Heart right ventricle (tissue), 16 donors: ENCODE measurements around the gene SERPINE2. TPM values are rescaled to one million over a fixed set of nuclear protein-coding genes. Genes with fewer than 3 reads are reported as not detected.
A peak's percentile ranks its signal among the peaks of the same experiment; 100 is the strongest.

Experiments used
- ATAC-seq, 8 donors: fragments of 200-7000 bp; cut with Tn5 transposase; one replicate each; pipeline ENCODE4 v1.9.1; 2020; ENCODE audit warnings: mild to moderate bottlenecking in 8 of 8, moderate library complexity in 8 of 8, moderate number of reproducible peaks in 1 of 8
- DNase-seq, 2 donors: peaks; one replicate each; pipeline ENCODE4 v3.0.0-alpha.2; 2020
- H3K27ac ChIP-seq, 10 donors: fragments of 200-600 bp; sonication (generic) in 2 of 10; one replicate each; pipeline versions ENCODE4 v1.5.0 to v1.8.0; 2020 to 2022; ENCODE audit warnings: mild to moderate bottlenecking in 3 of 10
- H3K27me3 ChIP-seq, 7 donors: fragments of 200-600 bp; one replicate each; pipeline ENCODE4 v1.8.0; 2021 to 2022; ENCODE audit warnings: mild to moderate bottlenecking in 2 of 7
- H3K36me3 ChIP-seq, 9 donors: fragments of 200-600 bp; sonication (generic) in 1 of 9; one replicate each; pipeline versions ENCODE4 v1.5.0 to v1.8.0; 2020 to 2022; ENCODE audit warnings: mild to moderate bottlenecking in 2 of 9
- H3K4me1 ChIP-seq, 9 donors: fragments of 200-600 bp; sonication (generic) in 1 of 9; one replicate each; pipeline versions ENCODE4 v1.5.0 to v1.8.0; 2020 to 2022; ENCODE audit warnings: mild to moderate bottlenecking in 4 of 9
- H3K4me3 ChIP-seq, 10 donors: fragments of 200-600 bp; sonication (generic) in 2 of 10; one replicate each; pipeline versions ENCODE4 v1.5.0 to v1.8.0; 2020 to 2022; ENCODE audit warnings: mild to moderate bottlenecking in 7 of 10, moderate library complexity in 2 of 10
- H3K9me3 ChIP-seq, 11 donors: fragments of 200-600 bp in 10 of 11; sonication (generic) in 2 of 11; one replicate each; pipeline versions ENCODE4 v1.5.0 to v1.8.0; 2013 to 2022; ENCODE audit warnings: mild to moderate bottlenecking in 2 of 11, control low read depth in 1 of 11, moderate library complexity in 1 of 11
- CTCF ChIP-seq, 9 donors: fragments of 200-600 bp; sonication (generic) in 2 of 9; IDR thresholded peaks; one replicate each; pipeline versions ENCODE4 v1.5.0 to v1.8.0; 2021 to 2022; ENCODE audit warnings: antibody characterized with exemption in 9 of 9, mild to moderate bottlenecking in 5 of 9, moderate library complexity in 1 of 9
- WGBS, 2 donors: extraction: QIAGEN DNeasy Blood & Tissue Kit; methylation state at CpG; one replicate each; pipeline ENCODE4 v1.1.7; 2013; ENCODE audit warnings: inconsistent platforms in 1 of 2; 5-methylcytosine and 5-hydroxymethylcytosine counted together
- intact Hi-C, 10 donors: fragments of 100-400 bp; cut with DNase I; formaldehyde crosslinking; loops; one replicate each; pipeline versions ENCODE4 v1.11.1 to v1.14.2; 2022
- long read RNA-seq, 3 donors: library from polyadenylated mRNA; unstranded; transcript quantifications; one replicate each; pipeline ENCODE4 v2.0.0, GENCODE V29; 2020 to 2021
- polyA plus RNA-seq, 2 donors: library from polyadenylated mRNA; stranded (reverse); fragments of 200-250 nt; gene quantifications; one replicate each; pipeline ENCODE4 v1.2.3, GENCODE V29; 2013
- total RNA-seq, 10 donors: library from RNA; stranded (reverse); fragmentation: NEBNext Ultra II Directional in 3 of 10; extraction: Animal tissue kit (Norgen Biotek cat#: 25700) in 3 of 10; gene quantifications; one replicate each; pipeline versions ENCODE4 v1.2.1 to v1.2.4, GENCODE V29; 2021 to 2023
- donor health status: Arrhythmogenic right ventricular cardiomyopathy.
- donor health status: ischemic (EF 13 %, LVEDD 7.1; RV severe dilation, severe dysfunction).
- donor health status: healthy with polysubstance abuse.
- donor health status: DM: no; HTN: yes; CAD: no.
- donor health status: DM: no; HTN: no; CAD: no.
- donor health status: ischemic (EF 25% LVEDD 6.9; RV normal size, moderate dysfunction).
- donor health status: ischemic (EF 25% LVEDD 5.7; RV mildly dilated, moderate dysfunction).
- donor health status: healthy.
- donor health status: DM: yes; HTN: yes; CAD: no.
- donor health status: Ischemic cardiomyopathy.
- donor health status: ischemic (EF 35%, LVEDD 5.7; RV mildly dilated, moderate dysfunction).
- donor health status: nonischemic (EF 11% LVEDD 7.7; RV severe dilation, severe dysfunction).
- donor health status: DM: yes; HTN: yes; CAD: no.
- donor health status: PGD.
- donor health status: ischemic (EF 29% LVEDD 5.4; RV normal size, mild dysfunction).
- donor health status: nonischemic (EF 23%, LVEDD 6.1; RV moderate dilation, normal function).

Gene SERPINE2
- total RNA-seq (10 to 100 TPM in 9 of 10 donors, 1 to 10 TPM in 1; 5.3 to 56.6 (median 19.7) TPM), polyA plus RNA-seq (10 to 100 TPM in 1 of 2 donors, 1 to 10 TPM in 1; 9.6 to 27.6 TPM)
- long read RNA-seq, donor 1, transcript SERPINE2-202 (9 exons, 2,161 nt) = major isoform, 6 of 7 reads
- long read RNA-seq, donor 1, partial matches to known transcripts = 0 of 7 reads
- long read RNA-seq, donor 1, other reads (novel, unspliced or antisense) = 1 of 7 reads
- long read RNA-seq, donor 2, transcript SERPINE2-202 (9 exons, 2,161 nt) = major isoform, 13 of 16 reads
- long read RNA-seq, donor 2, partial matches to known transcripts = 0 of 16 reads
- long read RNA-seq, donor 2, other reads (novel, unspliced or antisense) = 1 of 16 reads
- long read RNA-seq, donor 3, transcript SERPINE2-201 (9 exons, 2,195 nt) = minor isoform, 5 of 63 reads
- long read RNA-seq, donor 3, transcript SERPINE2-202 (9 exons, 2,161 nt) = major isoform, 47 of 63 reads
- long read RNA-seq, donor 3, partial matches to known transcripts = 7 of 63 reads
- long read RNA-seq, donor 3, other reads (novel, unspliced or antisense) = 4 of 63 reads

- Histone ChIP-seq H3K9me3 (no peaks in the 10 kb centered on the region), H3K4me1 (peaks cover 0 to 50% (median 14%) of the 10 kb centered on the region in 9 donors), H3K4me3 (peak within 1 kb of the TSS; percentile 30 to 73 (median 64)), H3K36me3 (peaks cover 0 to 3% (median 0%) of the 10 kb centered on the region in 9 donors), H3K27ac (peak within 1 kb of the TSS in 9 of 10 donors; percentile 18 to 78 (median 65)), H3K27me3 (peaks cover 0 to 74% (median 54%) of the 10 kb centered on the region in 7 donors)
- peak; percentile 43 to 57 for DNase-seq
- TF ChIP-seq CTCF (IDR thresholded peaks at IDR 0.05) = peak in 7 of 9 donors; percentile 26 to 58 (median 42)
- 0 to 1% methylated on average over 52 to 91 of the region's 91 CpGs for WGBS, 2 donors
- ATAC-seq = peak; percentile 57 to 85 (median 78)
- intact Hi-C loops = loop anchor here in 4 of 10 donors (2.0 to 5.0 kb wide), 4 partner anchors 47 to 246 kb away; no protein-coding TSS in a partner anchor
Observed at GRCh38 chr2:224039080-224039769, at the start of gene SERPINE2. Gene SERPINE2, minus strand, starts transcription at chr2:224039286. Its CDS starts 37,386 bp downstream, at chr2:224001900.

DNA sequence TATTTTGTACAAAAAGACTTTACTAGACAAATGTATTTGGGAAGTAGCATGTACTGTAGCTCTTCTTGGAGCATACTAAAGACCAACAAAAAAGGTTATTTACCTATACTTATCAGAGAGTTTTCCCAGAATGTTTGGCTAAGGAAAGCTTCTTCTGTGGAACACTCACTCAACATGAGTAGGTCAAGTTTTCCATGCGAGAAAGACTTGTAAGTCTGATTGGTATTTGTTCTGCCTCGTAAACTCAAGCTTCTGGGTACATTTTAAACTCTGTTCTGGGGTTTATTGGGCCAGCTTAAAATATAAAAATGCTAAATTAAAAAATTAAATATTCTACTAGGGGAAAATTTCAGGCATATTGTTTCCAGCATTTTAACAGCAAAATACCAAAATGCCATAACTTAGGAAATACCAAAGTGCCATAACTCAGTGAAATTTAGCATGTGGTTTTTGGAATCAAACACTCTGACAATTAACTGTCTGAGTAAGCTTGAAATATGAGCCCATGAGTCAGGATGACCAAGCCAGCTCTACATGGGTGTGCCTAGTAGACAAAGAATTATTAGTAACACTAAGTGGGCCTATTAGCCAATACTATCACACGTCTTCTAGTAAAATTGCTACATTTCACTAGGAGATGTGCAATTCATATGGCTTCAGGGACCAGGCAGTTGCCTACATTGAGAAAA, 47.3 kb upstream of the SERPINE2 start:
- no peak for DNase-seq
- TF ChIP-seq CTCF (IDR thresholded peaks at IDR 0.05) = no peak

GRCh38 chr2:224085811-224086210, 46.7 kb upstream of the SERPINE2 start:
- H3K9me3 ChIP-seq = no peaks in the 10 kb centered on the region
- H3K36me3 ChIP-seq = no peaks in the 10 kb centered on the region
- H3K27ac ChIP-seq = peak overlapping the region in 2 of 10 donors; percentile 51 to 72
- no peak for TF ChIP-seq CTCF (IDR thresholded peaks at IDR 0.05)
- intact Hi-C loops = no loop called here
- no peaks in the 10 kb centered on the region for H3K27me3 ChIP-seq
- WGBS, 2 donors = 89 to 90% methylated on average over 3 of the region's 3 CpGs
- H3K4me1 ChIP-seq = no peaks in the 10 kb centered on the region
- no peak for ATAC-seq
- no peak overlapping the region for H3K4me3 ChIP-seq
- DNase-seq = no peak

More for the DNA sequence above, 47.3 kb upstream of the SERPINE2 start:
- Histone ChIP-seq H3K36me3 (no peaks in the 10 kb centered on the region), H3K4me1 (no peaks in the 10 kb centered on the region), H3K27me3 (no peaks in the 10 kb centered on the region), H3K4me3 (no peak overlapping the region), H3K27ac (peak overlapping the region in 1 of 10 donors; percentile 51), H3K9me3 (no peaks in the 10 kb centered on the region)
- ATAC-seq = peak in 4 of 8 donors; percentile 58 to 84 (median 64)
- 79 to 84% methylated on average over 3 of the region's 3 CpGs for whole genome bisulfite sequencing, 2 donors
- intact Hi-C loops = no loop called here

DNA sequence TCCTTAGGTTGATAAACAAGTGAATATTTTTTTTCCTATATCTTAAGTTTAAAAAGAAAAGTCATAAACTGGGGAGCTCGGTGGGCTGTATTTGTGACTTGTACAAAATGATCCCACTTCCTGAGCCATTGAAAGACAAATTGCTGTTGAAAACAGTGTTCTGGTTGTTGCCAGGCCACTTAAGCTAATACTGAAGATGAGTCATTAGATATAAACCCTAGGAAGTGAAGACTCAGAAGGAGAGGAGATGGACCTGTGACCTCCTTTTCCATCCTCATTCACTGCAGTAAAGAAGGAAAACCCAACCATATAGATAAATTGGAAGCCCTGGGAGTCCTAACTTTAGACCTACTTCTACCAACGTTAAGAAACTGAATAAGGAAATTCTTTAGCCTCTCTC, 46.2 kb upstream of the SERPINE2 start:
- DNase-seq (no peak), ATAC-seq (no peak)
- intact Hi-C loops = no loop called here
- H3K27ac ChIP-seq = peak overlapping the region in 2 of 10 donors; percentile 41 to 72
- no peaks in the 10 kb centered on the region for H3K4me1 ChIP-seq
- H3K4me3 ChIP-seq = no peak overlapping the region
- no peak for TF ChIP-seq CTCF (IDR thresholded peaks at IDR 0.05)
- H3K36me3 ChIP-seq = no peaks in the 10 kb centered on the region
- no peaks in the 10 kb centered on the region for H3K27me3 ChIP-seq
- H3K9me3 ChIP-seq = no peaks in the 10 kb centered on the region
- WGBS, 2 donors = 75 to 76% methylated on average over 2 of the region's 2 CpGs
